ENCODE results near the gene RNF146. TPM values are rescaled to one million over a fixed set of nuclear protein-coding genes. Genes with fewer than 3 reads are reported as not detected.
"Not testable (repeated sequence)": the region's sequence is repeated elsewhere in the genome, so short reads cannot be mapped to it uniquely, and the experiment has no call there.

The RNF146 gene
- total RNA-seq, 2 experiments from 2014 or later: 12.5 to 14.1 TPM

DNA sequence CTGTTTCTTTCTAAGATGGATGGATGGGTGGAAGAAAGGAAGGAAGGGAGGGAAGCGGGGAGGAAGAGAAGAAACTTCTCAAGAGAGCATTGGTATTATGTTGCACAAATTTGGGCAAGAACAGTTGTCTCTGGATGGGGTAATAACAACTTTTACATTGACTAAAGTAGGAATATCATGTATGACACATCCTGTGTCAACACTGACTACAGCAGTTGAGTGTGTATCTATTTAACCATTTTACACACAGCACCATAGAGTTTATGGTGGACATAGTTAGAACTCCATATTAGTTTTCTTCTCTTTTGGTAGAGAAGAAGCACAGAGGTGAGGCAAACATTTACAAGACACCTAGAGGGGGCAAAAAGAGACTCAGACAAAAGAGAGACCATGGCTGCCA is 44.2 kb upstream of the RNF146 start:
- POLR2A ChIA-PET: no interaction called here
- H3K9me3 ChIP-seq (ENCODE audit: control insufficient read depth in 1 of 2, insufficient read depth in 1 of 2, low read length in 2 of 2): no peaks in the 10 kb centered on the region
- no peak overlapping the region for H3K4me3 ChIP-seq (ENCODE audit: low read length)
- H3K36me3 Mint-ChIP-seq (ENCODE audit: low read depth): no peaks in the 10 kb centered on the region
- intact Hi-C loops (cut with DNase I, micrococcal nuclease): no loop called here
- DNase-seq (no peak), ATAC-seq (ENCODE audit: poor library complexity) (no peak)
- CTCF ChIA-PET: no interaction called here
- no peaks in the 10 kb centered on the region for H3K9me3 Mint-ChIP-seq
- no peaks in the 10 kb centered on the region for H3K4me1 Mint-ChIP-seq (ENCODE audit: low read depth)
- no peaks in the 10 kb centered on the region for H3K36me3 ChIP-seq (ENCODE audit: insufficient read depth, low read length)
- H3K27me3 ChIP-seq (ENCODE audit: control insufficient read depth in 1 of 2, insufficient read depth in 2 of 2, low read length in 2 of 2): peaks cover 0 to 4% of the 10 kb centered on the region in 2 experiments
- no peak overlapping the region for H3K27ac Mint-ChIP-seq
- no peak overlapping the region for H3K4me3 Mint-ChIP-seq
- peaks cover 53% of the 10 kb centered on the region for H3K27me3 Mint-ChIP-seq
- no peak overlapping the region for H3K27ac ChIP-seq (ENCODE audit: low read depth in 1 of 2, low read length in 2 of 2)
- no peaks in the 10 kb centered on the region for H3K4me1 ChIP-seq (ENCODE audit: insufficient read depth, low read length)
- TF ChIP-seq CTCF (IDR thresholded peaks at IDR 0.05): no peak

DNA sequence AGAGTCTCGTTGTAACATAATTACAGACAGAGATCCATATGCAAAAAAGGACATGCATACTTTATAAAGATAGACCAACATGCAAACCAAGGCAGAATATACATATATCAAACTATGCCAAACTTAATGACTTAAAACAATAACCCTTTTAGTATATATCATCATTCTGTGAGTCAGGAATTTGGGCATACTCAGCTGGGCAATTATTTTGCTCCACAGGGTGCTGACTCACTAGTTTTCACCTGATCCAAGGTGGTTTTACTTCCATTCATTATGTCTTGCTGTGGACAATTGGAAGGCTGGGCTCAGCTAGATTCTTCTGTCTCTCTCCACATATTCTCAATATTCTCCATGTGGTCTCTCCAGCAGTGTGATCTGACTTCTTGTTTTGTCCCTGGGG is 41.2 kb upstream of the RNF146 start:
- Mint-ChIP-seq H3K4me1 (ENCODE audit: low read depth) (no peaks in the 10 kb centered on the region), H3K9me3 (peaks cover 6% of the 10 kb centered on the region), H3K27me3 (peaks cover 51% of the 10 kb centered on the region), H3K36me3 (ENCODE audit: low read depth) (no peaks in the 10 kb centered on the region), H3K27ac (no peak overlapping the region), H3K4me3 (no peak overlapping the region)
- Histone ChIP-seq H3K9me3 (ENCODE audit: control insufficient read depth in 1 of 2, insufficient read depth in 1 of 2, low read length in 2 of 2) (peaks cover 0 to 8% of the 10 kb centered on the region in 2 experiments), H3K27me3 (ENCODE audit: control insufficient read depth in 1 of 2, insufficient read depth in 2 of 2, low read length in 2 of 2) (peaks cover 0 to 6% of the 10 kb centered on the region in 2 experiments), H3K36me3 (ENCODE audit: insufficient read depth, low read length) (no peaks in the 10 kb centered on the region), H3K4me1 (ENCODE audit: insufficient read depth, low read length) (no peaks in the 10 kb centered on the region), H3K4me3 (ENCODE audit: low read length) (no peak overlapping the region), H3K27ac (ENCODE audit: low read depth in 1 of 2, low read length in 2 of 2) (no peak overlapping the region)
- no peak for DNase-seq
- intact Hi-C loops (cut with DNase I, micrococcal nuclease): no loop called here
- ChIA-PET CTCF (interaction anchor here (0.5 kb wide), 1 partner anchor 214 kb away, joined by 3 read pairs; no protein-coding TSS in a partner anchor), POLR2A (no interaction called here)
- TF ChIP-seq CTCF (IDR thresholded peaks at IDR 0.05): no peak
- ATAC-seq (ENCODE audit: poor library complexity): no peak

DNA sequence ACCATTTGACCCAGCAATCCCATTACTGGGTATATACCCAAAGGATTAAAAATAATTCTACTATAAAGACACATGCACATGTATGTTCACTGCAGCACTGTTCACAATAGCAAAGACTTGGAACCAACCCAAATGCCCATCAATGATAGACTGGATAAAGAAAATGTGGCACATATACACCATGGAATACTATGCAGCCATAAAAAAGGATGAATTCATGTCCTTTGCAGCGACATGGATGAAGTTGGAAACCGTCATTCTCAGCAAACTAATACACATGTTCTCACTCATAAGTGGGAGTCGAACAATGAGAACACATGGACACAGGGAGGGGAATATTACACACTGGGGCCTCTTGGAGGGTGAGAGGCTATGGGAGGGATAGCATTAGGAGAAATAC is 32.8 kb upstream of the RNF146 start:
- ATAC-seq (ENCODE audit: poor library complexity); intact Hi-C loops (cut with DNase I, micrococcal nuclease); H3K4me3 Mint-ChIP-seq; H3K4me1 Mint-ChIP-seq (ENCODE audit: low read depth); DNase-seq; POLR2A ChIA-PET; H3K9me3 ChIP-seq (ENCODE audit: control insufficient read depth in 1 of 2, insufficient read depth in 1 of 2, low read length in 2 of 2); CTCF ChIA-PET; H3K27me3 ChIP-seq (ENCODE audit: control insufficient read depth in 1 of 2, insufficient read depth in 2 of 2, low read length in 2 of 2); H3K4me3 ChIP-seq (ENCODE audit: low read length); H3K36me3 Mint-ChIP-seq (ENCODE audit: low read depth); H3K36me3 ChIP-seq (ENCODE audit: insufficient read depth, low read length); H3K27ac ChIP-seq (ENCODE audit: low read depth in 1 of 2, low read length in 2 of 2); H3K4me1 ChIP-seq (ENCODE audit: insufficient read depth, low read length); H3K27ac Mint-ChIP-seq: not testable (repeated sequence)
- Mint-ChIP-seq H3K27me3 (peaks cover 25% of the 10 kb centered on the region), H3K9me3 (peaks cover 24% of the 10 kb centered on the region)

DNA sequence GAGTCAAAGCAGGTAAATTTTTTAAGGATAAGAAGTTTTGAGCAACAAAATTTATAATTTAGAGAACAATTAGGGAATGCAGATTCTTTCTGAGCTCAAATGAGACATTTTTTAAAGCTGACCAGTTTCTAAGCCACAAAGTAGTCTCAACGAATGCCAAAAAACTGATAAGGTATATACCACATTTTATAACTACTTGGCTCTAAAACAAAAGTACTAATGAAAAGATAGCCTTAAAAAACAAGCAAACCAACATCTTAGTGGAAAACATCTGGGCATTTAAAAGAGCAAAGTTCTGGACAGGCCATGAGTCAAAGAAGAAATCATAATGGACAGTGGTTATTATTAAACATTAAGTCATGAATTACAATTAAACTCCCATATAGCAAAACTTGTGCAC is 23.2 kb upstream of the RNF146 start:
- Histone ChIP-seq H3K9me3 (ENCODE audit: control insufficient read depth in 1 of 2, insufficient read depth in 1 of 2, low read length in 2 of 2) (no peaks in the 10 kb centered on the region), H3K27me3 (ENCODE audit: control insufficient read depth in 1 of 2, insufficient read depth in 2 of 2, low read length in 2 of 2) (peaks cover 0 to 5% of the 10 kb centered on the region in 2 experiments), H3K27ac (ENCODE audit: low read depth in 1 of 2, low read length in 2 of 2) (no peak overlapping the region), H3K36me3 (ENCODE audit: insufficient read depth, low read length) (no peaks in the 10 kb centered on the region), H3K4me1 (ENCODE audit: insufficient read depth, low read length) (no peaks in the 10 kb centered on the region), H3K4me3 (ENCODE audit: low read length) (no peak overlapping the region)
- H3K36me3 Mint-ChIP-seq (ENCODE audit: low read depth): no peaks in the 10 kb centered on the region
- DNase-seq (no peak), ATAC-seq (ENCODE audit: poor library complexity) (no peak)
- no peak overlapping the region for H3K4me3 Mint-ChIP-seq
- H3K9me3 Mint-ChIP-seq: no peaks in the 10 kb centered on the region
- H3K27ac Mint-ChIP-seq: no peak overlapping the region
- intact Hi-C loops (cut with DNase I, micrococcal nuclease): no loop called here
- peaks cover 30% of the 10 kb centered on the region for H3K27me3 Mint-ChIP-seq
- POLR2A ChIA-PET: no interaction called here
- H3K4me1 Mint-ChIP-seq (ENCODE audit: low read depth): no peaks in the 10 kb centered on the region
- CTCF ChIA-PET: no interaction called here
- TF ChIP-seq CTCF (IDR thresholded peaks at IDR 0.05): no peak
